Thyroid gland (tissue), 4 donors: ENCODE measurements around the gene SNX22.

Experiments used
- CTCF ChIP-seq, 6 experiments: fragments of 200-600 bp in 3 of 6; fragments of 450-650 bp in 3 of 6; sonication (generic) in 3 of 6; IDR thresholded peaks; one replicate each; pipeline ENCODE4 v1.5.1; 2016 to 2019; ENCODE audit warnings: antibody characterized with exemption in 6 of 6, mild to moderate bottlenecking in 2 of 6, inconsistent platforms in 1 of 6, moderate library complexity in 1 of 6
- POLR2A ChIP-seq, 2 donors: fragments of 450-650 bp; IDR thresholded peaks; one replicate each; pipeline ENCODE4 v1.6.1; 2017; ENCODE audit warnings: antibody characterized with exemption in 2 of 2, mild to moderate bottlenecking in 2 of 2, moderate library complexity in 1 of 2

- TF ChIP-seq CTCF (IDR thresholded peaks at IDR 0.05) (no peak), POLR2A (IDR thresholded peaks at IDR 0.05) (no peak)
Measured at GRCh38 chr15:64127521-64128270, 23.8 kb upstream of the SNX22 start.
